Activated CD4-positive, alpha-beta T cell treated with anti-CD3 and anti-CD28 coated beads for 24 hours (primary cell): ENCODE measurements around the gene RAB31.

Source experiments
- DNase-seq, 2 donors: peaks; one replicate each; pipeline ENCODE4 v3.0.0-alpha.2; 2020; ENCODE audit warnings: low read depth in 2 of 2

Gene RAB31

DNA sequence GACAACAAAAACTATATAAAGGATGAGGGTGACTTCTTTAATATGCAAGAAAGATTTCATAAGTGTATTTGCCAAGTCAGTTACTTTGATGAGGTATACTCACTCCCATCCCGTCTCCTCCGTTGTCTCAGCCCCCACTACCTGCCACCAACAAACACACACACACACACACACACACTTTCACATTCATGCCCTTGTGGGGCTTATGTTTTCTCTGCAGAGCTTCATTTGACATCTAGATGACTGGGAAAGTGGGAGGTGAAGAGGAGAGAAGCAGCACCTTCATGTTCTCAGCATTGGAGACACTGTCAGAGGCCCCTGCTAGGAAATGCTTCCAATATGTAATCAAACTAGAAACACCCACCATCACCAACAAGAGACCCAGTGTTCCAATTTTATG lies 155.2 kb downstream of the RAB31 start:
- DNase-seq = no peak

DNA sequence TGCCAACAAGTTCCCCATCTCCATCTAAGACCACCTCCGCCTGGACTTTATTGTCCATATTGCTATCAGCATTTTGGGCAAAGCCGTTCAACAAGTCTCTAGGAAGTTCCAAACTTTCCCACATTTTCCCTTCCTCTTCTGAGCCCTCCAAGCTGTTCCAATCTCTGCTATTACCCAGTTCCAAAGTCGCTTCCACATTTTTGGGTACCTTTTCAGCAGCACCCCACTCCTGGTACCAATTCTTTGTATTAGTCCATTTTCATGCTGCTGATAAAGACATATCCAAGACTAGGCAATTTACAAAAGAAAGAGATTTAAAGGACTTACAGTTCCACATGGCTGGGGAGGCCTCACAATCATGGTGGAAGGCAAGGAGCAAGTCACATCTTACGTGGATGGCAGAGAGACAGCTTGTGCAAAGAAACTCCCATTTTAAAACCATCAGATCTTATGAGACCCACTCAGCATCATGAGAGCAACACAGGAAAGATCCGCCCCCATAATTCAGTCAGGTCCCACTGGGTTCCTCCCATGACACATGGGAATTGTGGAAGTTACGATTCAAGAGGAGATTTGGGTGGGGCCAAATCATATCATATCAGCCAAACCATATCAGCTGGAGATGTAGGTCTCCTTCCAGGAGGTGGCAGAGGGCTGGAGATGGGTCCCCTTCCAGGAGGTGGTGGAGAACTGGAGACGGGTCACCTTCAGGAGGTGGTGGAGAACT lies 157.8 kb downstream of the RAB31 start:
- no peak for DNase-seq

DNA sequence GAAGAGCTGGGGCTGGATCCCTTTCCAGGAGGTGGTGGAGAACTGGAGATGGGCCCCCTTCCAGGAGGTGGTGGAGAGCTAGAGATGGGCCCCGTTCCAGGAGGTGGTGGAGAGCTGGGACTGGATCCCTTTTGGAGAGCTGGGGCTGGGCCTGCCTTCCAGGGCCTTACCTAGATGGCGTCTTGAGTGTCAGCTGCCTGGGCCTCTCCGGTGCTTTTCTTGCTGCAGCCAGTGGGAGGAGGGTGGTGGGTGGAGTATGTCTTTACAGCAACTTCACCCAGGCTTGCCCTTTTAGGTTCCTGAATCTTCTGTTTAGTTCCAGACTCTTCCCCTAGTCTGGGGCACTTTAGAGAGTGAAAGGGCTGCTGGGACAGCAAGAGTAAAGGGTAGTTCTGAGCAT lies 158.5 kb downstream of the RAB31 start:
- no peak for DNase-seq

DNA sequence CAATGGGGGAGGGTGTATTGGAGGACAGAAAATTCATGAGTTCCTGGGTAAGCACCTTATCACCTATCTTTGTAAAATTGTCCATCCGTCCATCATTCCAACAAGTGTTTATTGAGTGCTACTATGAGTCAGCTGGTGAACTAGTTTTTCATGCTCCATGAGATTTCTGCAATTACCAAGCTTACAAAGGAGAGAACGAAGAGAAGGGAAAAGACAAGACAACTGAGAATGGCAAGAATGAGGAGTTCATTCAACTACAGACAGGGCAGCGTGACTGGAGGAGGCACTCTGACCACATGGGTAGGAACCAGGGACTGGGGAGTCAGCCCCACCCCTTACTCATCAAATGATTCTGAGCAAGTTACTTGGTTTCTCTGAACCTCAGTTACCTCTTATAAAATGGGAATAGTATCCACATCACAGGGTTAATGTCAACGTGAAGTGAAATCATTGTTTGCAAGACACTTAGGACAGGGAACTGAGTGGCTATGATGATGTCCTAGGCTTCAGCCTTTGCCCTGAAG lies 159.0 kb downstream of the RAB31 start:
- no peak for DNase-seq

DNA sequence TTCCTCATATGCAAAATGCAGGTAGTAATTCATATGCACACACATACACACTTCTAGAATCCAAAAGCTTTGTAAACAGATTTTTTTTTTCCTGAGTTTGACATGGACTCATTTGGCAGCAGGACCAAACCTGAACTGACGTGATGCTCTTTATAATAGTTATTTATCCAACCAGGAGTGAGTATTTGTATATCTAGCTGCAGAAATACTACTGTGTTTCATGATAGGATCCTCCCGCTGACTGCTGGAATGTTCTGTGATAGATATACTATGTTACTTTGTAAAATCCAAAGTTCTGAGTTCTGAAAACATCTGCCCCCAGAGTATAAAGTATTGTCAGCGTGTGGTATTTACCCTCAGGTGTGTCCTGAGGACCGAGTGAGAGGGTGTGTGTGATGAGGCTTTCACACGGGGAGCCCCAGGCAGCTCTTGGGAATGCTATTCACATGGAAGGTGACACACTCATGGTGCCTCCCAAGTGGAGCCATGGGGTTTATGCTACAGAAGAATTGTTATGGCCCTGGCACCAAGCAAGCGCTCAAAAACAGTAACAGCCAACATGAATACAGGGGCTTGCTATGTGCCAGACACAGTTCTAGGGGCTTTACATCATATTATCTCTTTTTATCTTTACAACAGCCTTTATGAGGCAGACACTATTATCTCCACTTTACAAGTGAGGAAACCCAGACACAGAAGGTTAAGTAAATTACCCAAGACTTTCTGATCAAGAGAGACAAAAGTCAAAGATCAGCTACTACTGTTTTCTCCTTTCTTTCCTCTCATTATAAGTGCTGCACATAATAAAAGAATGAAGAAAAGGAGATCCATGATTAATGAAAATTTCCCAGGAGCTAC lies 161.0 kb downstream of the RAB31 start:
- no peak for DNase-seq

DNA sequence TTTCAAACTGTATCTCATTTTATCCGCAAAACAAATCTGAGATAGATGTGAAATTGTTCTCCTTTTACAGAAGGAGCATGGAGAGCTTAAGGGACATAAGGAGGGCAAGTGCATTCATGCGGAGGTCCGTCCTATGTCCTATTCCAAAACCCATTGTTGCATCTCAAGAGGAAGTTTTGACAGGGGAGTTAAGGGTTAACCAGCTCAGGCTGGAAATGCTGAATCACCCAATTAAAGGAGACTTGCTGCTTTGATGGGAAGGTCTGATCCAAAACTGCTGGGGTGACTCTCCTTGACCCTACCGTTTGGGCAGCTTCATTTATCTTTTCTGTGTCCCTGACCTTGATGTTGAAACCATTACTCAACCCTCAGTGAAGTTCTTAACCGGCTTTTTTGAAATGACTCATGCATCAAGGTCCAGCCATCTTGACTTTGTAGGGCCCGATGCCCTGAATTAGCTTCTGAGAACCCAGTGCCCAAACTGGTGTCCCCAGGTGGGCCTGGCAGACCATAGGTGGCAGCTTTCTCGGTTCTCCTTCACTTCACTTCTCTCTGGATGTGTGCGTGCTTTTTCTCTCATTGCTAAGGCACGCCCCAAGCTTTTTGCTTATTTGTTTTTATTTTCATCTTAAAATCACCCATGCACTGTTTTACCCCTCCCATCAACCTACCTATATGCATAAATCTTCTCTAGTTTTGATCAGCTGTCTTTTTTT lies 161.8 kb downstream of the RAB31 start:
- DNase-seq = no peak

DNA sequence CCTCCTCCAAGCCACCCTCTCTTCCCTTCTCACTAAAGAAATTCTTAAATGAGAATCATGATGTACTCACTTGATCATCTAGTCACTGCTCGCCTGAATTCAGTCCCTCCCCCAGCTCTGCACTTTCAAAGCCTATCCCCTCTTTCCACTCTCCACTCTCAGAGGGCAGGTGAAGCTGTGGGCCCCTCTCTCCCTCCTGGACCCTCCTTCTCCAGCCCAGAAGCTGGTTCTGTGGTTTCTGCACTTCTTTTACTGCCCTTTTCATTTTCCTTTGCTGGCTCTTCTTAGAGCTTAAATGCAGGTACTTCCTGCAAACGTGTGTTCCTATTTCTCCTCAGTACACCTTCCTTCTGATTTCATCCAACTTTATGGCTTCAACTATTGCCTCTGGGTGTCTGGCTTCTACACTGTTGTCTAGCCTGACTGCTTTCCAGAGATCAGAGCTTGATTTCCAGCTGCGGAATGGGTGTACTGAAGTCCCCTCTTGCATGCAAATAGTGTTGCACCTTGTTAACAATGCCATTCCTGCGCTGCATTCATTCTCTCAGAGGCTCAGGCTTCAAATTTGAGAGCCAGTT lies 162.4 kb downstream of the RAB31 start:
- no peak for DNase-seq

DNA sequence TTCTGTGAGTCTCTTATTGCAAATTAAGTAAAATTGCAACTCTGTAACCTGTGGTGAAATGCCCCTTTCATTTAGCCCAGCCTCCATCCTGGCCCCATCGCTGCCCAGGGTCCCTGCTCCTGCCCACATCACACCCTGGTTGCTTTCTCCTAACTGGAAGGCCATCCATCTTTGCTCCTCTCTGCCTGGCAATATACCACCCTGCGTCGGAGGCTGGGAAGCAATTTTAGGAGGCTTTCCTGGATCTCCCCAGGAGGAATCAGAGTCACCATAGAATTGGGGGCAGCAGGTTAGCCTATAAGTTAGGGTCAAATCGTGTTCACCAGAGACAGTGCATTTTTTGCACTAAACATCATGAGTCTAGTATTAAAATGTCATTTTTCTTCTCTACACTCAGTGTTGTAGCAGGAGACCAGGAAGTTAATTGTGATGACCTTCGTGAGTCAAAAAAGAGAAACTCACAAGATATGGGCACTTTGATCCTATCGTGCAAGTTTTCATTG lies 163.2 kb downstream of the RAB31 start:
- no peak for DNase-seq

DNA sequence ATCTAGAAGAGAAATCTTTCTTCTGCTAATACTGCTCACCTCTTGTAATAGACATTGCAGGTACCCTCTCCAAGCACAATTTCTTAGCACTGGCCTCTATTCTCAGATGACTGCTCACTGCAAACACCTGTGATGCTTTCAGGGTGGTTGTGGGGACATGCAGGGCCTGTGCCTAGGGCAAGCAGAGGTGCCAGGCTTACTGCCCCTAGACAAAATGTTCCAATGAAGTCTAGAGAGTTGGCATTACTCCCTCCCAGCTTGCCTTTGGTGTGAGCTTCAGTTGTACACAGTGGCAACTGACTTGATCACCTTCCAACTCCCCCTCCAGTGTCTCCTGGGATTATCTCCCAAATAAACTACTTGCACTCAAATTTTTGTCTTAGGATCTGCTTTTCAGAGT lies 164.7 kb downstream of the RAB31 start:
- DNase-seq = no peak

DNA sequence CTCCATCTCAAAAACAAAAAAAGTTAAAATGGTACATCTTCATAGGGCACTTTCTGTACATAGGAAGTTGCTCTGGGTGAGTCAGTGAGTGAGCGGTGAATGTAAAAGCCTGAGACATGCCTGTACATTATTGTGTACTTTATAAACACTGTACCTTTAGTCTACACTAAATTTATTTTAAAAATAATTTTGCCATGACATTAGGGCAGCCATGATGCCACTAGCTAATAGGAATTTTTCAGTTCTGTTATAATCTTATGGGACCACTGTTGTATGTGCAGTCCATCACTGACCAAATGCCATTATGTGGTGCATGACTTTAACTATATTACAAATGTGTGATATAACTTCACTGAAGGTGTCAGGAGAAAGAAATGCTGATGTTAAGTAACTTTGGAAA lies 166.6 kb downstream of the RAB31 start:
- DNase-seq = no peak

DNA sequence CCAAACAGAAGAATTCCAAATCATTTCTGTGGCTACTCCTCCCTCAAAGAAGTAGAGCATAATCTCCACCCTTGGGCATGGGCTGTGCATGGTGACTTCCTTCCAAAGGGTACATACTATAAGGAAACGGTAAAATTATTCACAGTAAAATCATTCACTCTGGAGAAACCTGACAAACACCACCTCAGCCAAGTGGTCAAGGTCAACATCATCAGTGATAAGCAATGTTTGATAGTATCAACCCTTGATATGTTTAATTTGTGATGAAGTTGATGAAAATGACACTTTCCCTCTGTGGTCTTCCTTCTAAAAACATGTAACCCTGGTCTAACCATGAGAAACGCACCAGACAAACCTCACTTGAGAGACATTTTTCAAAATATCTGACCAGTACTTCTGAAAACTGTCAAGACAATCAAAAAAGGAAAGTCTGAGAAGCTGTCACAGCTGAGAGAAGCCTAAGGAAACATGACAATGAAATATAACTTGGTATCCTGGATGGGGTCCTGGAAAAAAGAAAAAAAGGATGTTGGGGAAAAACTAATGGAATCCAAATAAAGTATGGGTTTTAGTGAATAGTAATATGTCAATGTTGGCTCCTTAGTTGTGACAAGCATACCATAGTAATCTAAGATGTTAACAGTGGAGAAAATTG lies 168.2 kb downstream of the RAB31 start:
- DNase-seq = no peak

DNA sequence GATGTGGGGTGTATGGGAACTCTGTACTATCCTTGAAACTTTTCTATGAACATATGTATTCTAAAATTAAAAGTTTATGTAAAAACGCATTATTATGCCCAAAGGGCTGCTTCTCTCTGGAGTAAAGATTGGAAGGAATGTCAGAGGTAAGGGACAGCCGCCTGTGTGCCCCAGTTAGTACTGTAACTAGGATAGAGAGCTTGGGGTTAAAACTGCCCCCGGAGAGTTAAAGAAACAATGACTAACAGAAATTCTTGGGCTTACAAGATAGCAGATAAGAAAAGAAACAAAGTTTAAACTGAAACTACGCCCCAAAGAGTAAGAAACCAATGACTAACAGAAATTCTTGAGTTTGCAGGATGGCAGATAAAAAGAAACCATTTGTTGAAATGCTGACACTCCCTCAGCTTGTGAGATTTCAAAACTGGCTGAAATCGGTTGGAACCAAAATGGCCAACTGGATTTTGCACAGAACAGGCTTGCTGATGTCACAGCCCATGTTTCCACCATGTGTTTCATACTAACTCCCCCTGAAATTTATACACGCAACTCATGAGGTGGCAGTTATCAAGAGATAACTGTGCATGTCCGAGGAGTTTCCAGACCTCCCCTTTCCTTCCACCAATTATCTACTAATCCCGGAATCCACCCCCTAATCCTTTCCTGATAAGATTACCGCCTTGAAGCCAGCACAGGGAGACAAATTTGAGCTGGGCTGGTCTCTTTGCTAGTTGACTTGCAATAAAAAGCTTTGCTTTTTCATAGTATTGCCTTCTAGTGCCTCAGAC lies 169.0 kb downstream of the RAB31 start:
- no peak for DNase-seq

DNA sequence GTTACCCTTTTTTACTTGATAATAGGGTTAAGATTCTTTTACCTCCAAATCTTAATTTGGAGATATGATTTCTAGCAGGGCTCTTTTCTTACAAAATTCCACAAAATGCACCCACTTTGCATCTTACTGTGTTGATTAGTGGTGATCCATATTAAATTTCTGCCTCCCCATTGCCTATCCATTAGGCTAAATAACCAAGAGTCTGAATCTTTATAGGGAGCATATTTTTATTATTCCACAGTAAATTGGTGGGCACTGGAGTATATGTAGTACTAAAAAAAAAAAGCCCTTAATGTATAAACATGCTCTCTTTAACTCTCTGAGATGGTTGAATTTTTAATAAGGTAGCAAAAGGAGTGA lies 169.5 kb downstream of the RAB31 start:
- no peak for DNase-seq

DNA sequence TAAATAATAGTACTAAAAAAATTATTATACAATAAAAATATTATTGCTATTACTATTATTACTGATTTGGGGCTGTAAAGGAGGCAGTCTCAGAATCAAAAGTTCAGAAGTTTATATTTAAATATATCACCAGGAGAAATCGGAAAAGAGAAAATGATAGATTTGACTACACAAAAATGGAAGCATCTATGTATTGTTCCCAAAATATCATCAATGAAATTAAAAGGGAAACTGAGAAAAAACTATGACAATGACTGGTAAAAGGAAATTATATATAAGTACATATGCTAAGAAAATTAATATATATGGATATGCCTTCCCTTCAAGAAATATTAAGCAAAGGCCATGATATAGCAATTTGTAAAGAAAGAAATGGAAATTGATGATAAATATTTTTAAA lies 170.0 kb downstream of the RAB31 start:
- DNase-seq = no peak

DNA sequence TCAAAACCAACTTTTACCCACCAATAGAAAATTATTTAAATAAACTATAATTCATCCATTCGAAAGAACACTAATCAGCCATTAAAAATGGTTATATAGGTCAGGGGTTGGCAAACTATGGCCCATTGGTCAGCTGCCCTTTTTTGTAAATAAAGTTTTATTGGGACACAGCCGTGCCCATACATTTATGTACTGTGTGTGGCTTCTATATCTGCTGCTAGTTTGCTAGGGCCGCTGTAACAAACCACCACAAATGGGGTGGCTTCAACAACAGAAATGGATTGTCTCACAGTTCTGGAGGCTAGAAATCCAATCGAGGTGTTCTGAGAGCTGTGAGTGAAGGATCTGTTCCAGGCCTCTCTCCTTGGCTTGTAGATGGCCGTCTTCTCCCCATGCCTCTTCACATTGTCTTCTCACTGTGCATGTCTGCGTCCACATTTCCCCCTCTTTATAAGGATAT lies 170.7 kb downstream of the RAB31 start:
- no peak for DNase-seq

DNA sequence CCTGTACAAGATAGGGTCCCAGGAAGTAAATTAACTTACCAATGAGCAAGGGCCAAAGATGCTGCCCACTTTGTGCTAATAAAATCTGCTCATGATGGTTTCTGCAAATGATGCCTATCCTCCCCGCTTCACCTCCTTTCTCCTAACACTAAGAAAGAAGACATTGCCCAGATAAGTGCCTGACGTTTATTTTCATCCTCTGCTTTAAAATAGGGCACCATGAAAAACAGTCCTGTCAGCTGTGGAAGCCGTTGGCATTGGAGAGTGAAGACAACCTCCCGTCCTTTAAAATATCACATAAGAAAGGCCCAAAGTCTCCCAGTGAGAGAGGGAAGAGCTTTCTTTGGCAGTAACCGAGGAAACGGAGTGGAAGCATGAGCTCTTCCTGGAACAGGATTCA lies 176.0 kb downstream of the RAB31 start:
- no peak for DNase-seq

DNA sequence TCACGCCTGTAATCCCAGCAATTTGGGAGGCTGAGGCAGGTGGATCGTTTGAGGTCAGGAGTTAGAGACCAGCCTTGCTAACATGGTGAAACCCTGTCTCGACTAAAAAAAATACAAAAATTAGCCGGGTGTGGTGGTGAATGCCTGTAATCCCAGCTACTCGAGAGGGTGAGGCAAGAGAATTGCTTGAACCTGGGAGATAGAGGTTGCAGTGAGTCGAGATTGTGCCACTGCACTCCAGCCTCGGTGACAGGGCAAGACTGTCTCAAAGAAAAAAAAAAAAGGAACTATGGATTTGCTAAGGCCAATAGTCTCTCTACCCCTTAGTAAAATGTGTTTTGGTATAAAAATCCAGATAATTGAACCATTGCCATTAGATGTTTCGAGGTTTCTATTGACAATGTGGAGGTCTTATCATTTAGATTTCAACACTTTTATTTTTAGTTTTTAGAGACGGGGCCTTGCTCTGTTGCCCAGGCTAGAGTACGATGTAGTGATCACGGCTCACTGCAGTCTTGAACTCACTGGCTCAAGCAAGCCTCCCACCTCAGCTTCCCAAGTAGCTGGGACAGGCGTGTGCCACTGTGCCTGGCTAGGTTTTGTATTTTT lies 176.5 kb downstream of the RAB31 start:
- DNase-seq = no peak

DNA sequence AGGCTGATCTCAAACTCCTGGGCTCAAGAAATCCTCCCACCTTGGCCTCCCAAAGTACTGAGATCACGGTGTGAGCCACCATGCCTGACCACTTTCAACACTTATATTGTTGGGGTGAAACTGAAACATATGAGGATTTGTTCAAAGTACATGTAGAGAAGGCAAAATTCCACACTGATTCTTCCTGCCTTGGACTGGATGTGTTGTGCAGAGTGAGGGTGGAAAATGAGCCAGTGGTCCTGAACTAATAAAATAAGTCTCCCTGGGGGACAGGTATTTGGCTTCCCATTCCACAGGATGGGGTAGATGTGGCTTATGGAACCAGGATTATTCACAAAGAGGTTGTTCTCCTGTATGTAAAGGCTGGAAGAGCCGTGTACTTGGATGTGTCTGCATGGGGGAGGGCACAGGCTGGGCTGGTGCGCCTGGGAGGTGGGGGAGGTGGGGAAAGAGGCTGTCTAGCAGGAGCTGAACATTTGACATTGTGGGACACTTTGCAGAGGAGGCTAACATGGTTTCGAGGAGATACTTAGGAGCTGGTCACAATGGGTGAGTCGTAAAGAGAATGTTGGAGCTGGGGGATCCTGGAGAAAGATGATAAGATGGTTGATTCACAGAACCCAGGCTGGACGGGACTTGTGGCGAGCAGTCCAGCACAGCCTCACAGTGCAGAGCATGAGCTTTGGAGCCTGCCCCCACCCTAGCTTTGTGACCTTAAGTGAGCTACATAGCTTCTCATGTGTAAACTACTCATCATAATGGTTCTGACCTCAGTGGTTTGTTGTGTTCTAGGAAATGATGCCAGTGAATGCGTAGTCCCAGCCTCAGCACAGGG lies 177.3 kb downstream of the RAB31 start, which contains the start of gene TXNDC2:
Gene TXNDC2 (plus strand): TSS at position 804 of the 835 bp plus-strand sequence. CDS start 708 bp downstream, outside the sequence.
- no peak for DNase-seq

DNA sequence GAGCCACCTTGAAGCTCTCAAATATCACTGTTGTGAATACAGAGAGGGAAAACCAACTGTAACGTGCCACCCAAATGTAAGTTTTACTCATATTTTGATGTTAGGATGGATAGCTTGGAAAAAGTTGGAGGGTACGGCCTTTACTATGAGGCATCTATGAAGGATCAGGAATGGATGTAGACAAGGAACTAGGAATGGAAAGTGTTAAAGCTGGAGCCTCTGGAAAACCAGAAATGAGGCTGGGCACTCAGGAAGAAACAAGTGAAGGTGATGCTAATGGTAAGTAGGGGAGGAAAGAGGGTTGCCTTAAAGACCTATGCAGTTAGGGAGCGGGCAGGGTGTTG lies 177.9 kb downstream of the RAB31 start:
- DNase-seq = no peak
